Gastroesophageal sphincter (tissue), 4 donors: ENCODE data around the gene DDX51. TPM values are rescaled to one million over a fixed set of nuclear protein-coding genes. Genes with fewer than 3 reads are reported as not detected.

Experiments
- ATAC-seq: fragments of 150-250 bp; one replicate; pipeline ENCODE4 v1.9.1; 2016; ENCODE audit warnings: mild to moderate bottlenecking, moderate library complexity
- H3K27ac ChIP-seq, 4 donors: fragments of 200-600 bp; sonication (generic) in 3 of 4; 1 replicate in 3 of 4; 2 replicates in 1 of 4; pipeline ENCODE4 v1.5.1; 2016 to 2019
- H3K27me3 ChIP-seq: fragments of 200-600 bp; sonication (generic); one replicate; pipeline ENCODE4 v1.5.1; 2019
- H3K36me3 ChIP-seq, 2 donors: fragments of 200-600 bp; sonication (generic); one replicate each; pipeline ENCODE4 v1.5.1; 2019; ENCODE audit warnings: control low read depth in 1 of 2
- H3K4me1 ChIP-seq, 3 donors: fragments of 200-600 bp; sonication (generic); 1 replicate in 2 of 3; 2 replicates in 1 of 3; pipeline ENCODE4 v1.5.1; 2016 to 2019; ENCODE audit warnings: control low read depth in 2 of 3
- H3K4me3 ChIP-seq, 2 donors: fragments of 200-600 bp; sonication (generic); one replicate each; pipeline ENCODE4 v1.5.1; 2019; ENCODE audit warnings: mild to moderate bottlenecking in 1 of 2, moderate library complexity in 1 of 2
- H3K9me3 ChIP-seq, 3 donors: fragments of 200-600 bp; sonication (generic); one replicate each; pipeline ENCODE4 v1.5.1; 2017 to 2019; ENCODE audit warnings: control low read depth in 2 of 3
- EP300 ChIP-seq: sonication (generic); formaldehyde crosslinking; IDR thresholded peaks from one replicate; pipeline ENCODE4 v1.6.1; 2017; ENCODE audit warnings: antibody characterized with exemption, mild to moderate bottlenecking
- POLR2A ChIP-seq, 2 donors: fragments of 450-650 bp; IDR thresholded peaks; one replicate each; pipeline ENCODE4 v1.6.1; 2017; ENCODE audit warnings: antibody characterized with exemption in 2 of 2, mild to moderate bottlenecking in 2 of 2, moderate library complexity in 1 of 2
- POLR2AphosphoS5 ChIP-seq: sonication (generic); formaldehyde crosslinking; IDR thresholded peaks from one replicate; pipeline ENCODE4 v1.6.1; 2017; ENCODE audit warnings: antibody characterized with exemption
- WGBS, 2 donors: methylation state at CpG; one replicate each; pipeline ENCODE4 v1.1.5; 2018; ENCODE audit warnings: low coverage in 1 of 2; 5-methylcytosine and 5-hydroxymethylcytosine counted together
- total RNA-seq, 4 donors: library from RNA; depleted of rRNA; stranded (reverse); fragments of >200 nt; gene quantifications; one replicate each; pipeline ENCODE4 v1.1.0, GENCODE V29; 2016
- TF ChIP-seq, protein P1 (sequence below), 4 experiments: fragments of 200-600 bp in 2 of 4; fragments of 450-650 bp in 2 of 4; sonication (generic) in 1 of 4; IDR thresholded peaks; one replicate each; pipeline ENCODE4 v1.5.1; 2017 to 2019; ENCODE audit warnings: antibody characterized with exemption in 4 of 4, mild to moderate bottlenecking in 2 of 4, moderate library complexity in 2 of 4

DDX51 gene
- total RNA-seq, 4 donors from 2014 or later: 4.8 to 14.7 (median 11.7) TPM

DNA sequence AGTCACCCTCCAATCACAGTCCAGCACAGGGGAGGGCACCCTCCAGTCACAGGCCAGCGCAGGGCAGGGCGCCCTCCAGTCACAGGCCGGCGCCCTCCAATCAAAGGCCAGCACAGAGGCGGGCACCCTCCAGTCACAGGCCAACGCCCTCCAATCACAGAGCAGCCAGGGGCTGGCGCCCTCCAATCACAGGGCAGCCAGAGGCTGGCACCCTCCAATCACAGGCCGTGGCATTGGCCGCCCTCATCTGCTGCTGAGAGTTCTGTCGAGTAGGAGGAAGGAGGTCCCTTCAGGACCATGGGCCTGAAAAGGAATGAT is 26.6 kb downstream of the DDX51 start:
- no peak for ATAC-seq
- no peak for TF ChIP-seq EP300
- no peak for TF ChIP-seq POLR2AphosphoS5
- TF ChIP-seq, protein P1, sequence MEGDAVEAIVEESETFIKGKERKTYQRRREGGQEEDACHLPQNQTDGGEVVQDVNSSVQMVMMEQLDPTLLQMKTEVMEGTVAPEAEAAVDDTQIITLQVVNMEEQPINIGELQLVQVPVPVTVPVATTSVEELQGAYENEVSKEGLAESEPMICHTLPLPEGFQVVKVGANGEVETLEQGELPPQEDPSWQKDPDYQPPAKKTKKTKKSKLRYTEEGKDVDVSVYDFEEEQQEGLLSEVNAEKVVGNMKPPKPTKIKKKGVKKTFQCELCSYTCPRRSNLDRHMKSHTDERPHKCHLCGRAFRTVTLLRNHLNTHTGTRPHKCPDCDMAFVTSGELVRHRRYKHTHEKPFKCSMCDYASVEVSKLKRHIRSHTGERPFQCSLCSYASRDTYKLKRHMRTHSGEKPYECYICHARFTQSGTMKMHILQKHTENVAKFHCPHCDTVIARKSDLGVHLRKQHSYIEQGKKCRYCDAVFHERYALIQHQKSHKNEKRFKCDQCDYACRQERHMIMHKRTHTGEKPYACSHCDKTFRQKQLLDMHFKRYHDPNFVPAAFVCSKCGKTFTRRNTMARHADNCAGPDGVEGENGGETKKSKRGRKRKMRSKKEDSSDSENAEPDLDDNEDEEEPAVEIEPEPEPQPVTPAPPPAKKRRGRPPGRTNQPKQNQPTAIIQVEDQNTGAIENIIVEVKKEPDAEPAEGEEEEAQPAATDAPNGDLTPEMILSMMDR (IDR thresholded peaks at IDR 0.05): no peak
- no peak for TF ChIP-seq POLR2A (IDR thresholded peaks at IDR 0.05)
- WGBS, 2 donors: 100% methylated on average over 1 of the region's 10 CpGs; no CpG with 5 or more reads in 1 of the 2 donors
- Histone ChIP-seq H3K27ac (no peak overlapping the region), H3K36me3 (peaks cover 0 to 98% of the 10 kb centered on the region in 2 donors), H3K4me3 (no peak overlapping the region), H3K9me3 (no peaks in the 10 kb centered on the region), H3K27me3 (no peaks in the 10 kb centered on the region), H3K4me1 (no peaks in the 10 kb centered on the region)

DNA sequence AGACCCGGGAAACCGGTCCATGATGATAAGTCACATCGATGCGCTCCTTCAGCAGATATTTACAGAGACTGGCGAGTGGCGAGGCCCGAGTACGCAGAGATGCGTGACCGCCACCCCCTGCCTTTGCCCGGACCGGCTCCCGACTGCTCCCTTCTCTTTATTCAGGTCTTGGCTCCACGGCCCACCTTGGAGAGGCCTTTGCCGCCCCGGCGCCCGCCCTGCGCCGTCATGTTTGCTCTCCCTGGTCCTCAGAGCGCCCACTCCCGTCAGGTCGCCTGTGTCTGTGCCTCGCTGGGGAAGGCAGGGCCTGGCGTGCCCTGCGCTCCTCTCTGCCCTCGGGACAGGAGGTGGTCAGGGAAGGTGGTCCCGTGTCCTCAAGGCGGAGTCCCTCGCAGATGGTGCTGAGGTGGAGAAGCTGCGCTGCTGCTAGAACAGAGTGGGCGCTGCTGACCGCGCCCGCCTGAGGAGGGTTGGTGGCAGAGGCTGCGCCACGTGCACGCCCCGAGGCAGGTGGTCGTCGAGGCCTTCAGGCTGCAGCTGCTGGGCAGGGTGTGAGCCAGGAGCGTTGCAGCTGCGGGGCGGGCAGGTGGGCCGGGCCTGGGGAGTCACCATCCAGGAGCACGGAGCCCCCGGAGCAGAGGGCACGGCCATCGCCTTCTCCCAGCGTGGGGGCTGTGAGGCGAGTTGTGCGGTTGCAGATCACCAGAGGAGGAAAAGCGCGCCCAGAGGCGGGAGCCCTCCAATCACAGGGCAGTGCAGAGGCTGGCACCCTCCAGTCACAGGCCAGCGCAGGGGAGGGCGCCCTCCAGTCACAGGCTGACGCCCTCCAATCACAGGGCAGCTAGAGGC is 27.2 kb downstream of the DDX51 start:
- H3K36me3 ChIP-seq: peaks cover 0 to 98% of the 10 kb centered on the region in 2 donors
- no peak for TF ChIP-seq EP300
- TF ChIP-seq, protein P1 (IDR thresholded peaks at IDR 0.05): no peak
- no peak for TF ChIP-seq POLR2AphosphoS5
- no peak for TF ChIP-seq POLR2A (IDR thresholded peaks at IDR 0.05)
- H3K27ac ChIP-seq: no peak overlapping the region
- H3K9me3 ChIP-seq: no peaks in the 10 kb centered on the region
- no peak overlapping the region for H3K4me3 ChIP-seq
- no peak for ATAC-seq
- H3K27me3 ChIP-seq: no peaks in the 10 kb centered on the region
- no peaks in the 10 kb centered on the region for H3K4me1 ChIP-seq
- 80 to 95% methylated on average over 1 to 12 of the region's 58 CpGs for WGBS, 2 donors

DNA sequence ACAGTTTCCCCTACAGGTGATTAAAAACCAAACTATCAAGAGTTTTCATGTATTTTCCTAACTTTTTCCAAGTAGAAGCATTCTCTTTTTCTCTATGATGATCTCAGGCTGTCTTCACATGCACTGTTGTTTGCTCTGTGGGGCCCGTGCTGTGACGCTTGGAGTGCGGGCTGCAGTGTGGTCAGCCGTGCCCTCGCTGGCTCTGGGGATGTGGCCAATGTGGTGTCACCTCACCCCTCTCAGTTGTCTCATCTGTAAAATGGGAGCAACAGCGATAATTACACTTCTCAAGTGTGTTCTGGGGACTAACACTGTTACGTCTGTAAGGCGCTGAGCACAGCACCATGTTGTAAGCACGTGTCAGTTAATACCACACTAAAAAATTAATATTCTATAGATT is 28.6 kb downstream of the DDX51 start:
- ATAC-seq: no peak
- 81 to 95% methylated on average over 7 to 9 of the region's 9 CpGs for WGBS, 2 donors
- H3K36me3 ChIP-seq: peaks cover 0 to 98% of the 10 kb centered on the region in 2 donors

DNA sequence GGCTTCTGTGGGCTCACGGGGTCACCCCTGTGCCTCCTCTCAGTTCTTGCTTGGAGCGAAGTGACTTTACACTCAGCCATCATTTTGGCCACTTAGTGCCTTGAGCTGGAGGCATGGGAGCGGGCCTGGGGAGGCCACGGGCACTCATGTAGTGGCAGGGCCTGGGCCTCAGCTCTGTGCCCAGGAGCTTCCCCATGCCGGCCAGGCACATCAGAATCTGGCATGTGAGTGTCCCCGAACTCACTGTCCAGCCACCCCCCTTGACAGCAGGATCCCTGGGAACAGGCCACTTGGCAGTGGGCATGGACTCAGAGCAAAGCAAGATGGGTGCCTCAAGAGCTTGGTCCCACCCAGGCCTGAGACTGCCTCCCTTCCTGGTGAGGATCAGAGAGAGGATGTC is 29.5 kb downstream of the DDX51 start:
- no peaks in the 10 kb centered on the region for H3K27me3 ChIP-seq
- H3K4me1 ChIP-seq: no peaks in the 10 kb centered on the region
- TF ChIP-seq, protein P1 (IDR thresholded peaks at IDR 0.05): no peak
- no peak for TF ChIP-seq POLR2A (IDR thresholded peaks at IDR 0.05)
- TF ChIP-seq EP300: no peak
- no peak for TF ChIP-seq POLR2AphosphoS5
- 92% methylated on average over 2 of the region's 6 CpGs; no CpG with 5 or more reads in 1 of the 2 donors for WGBS, 2 donors
- ATAC-seq: no peak
- no peak overlapping the region for H3K27ac ChIP-seq
- H3K9me3 ChIP-seq: no peaks in the 10 kb centered on the region
- H3K4me3 ChIP-seq: no peak overlapping the region
- peaks cover 0 to 98% of the 10 kb centered on the region in 2 donors for H3K36me3 ChIP-seq

More for the DNA sequence above, 28.6 kb downstream of the DDX51 start:
- no peak overlapping the region for H3K4me3 ChIP-seq
- H3K9me3 ChIP-seq: no peaks in the 10 kb centered on the region
- no peak for TF ChIP-seq EP300
- TF ChIP-seq POLR2A (IDR thresholded peaks at IDR 0.05): no peak
- TF ChIP-seq, protein P1 (IDR thresholded peaks at IDR 0.05): no peak
- no peak for TF ChIP-seq POLR2AphosphoS5
- no peaks in the 10 kb centered on the region for H3K27me3 ChIP-seq
- no peaks in the 10 kb centered on the region for H3K4me1 ChIP-seq
- H3K27ac ChIP-seq: no peak overlapping the region
